K562 (cell line): ENCODE data around the gene CCDC33. TPM values are rescaled to one million over a fixed set of nuclear protein-coding genes. Genes with fewer than 3 reads are reported as not detected.

Experiments
- ATAC-seq: fragments of 200-7000 bp; cut with Tn5 transposase; 3 replicates; pipeline ENCODE4 v1.9.1; 2020; ENCODE audit warnings: moderate library complexity
- BruUV-seq: library from RNA; stranded (reverse); fragments of 400-500 nt; replicated peaks from 2 replicates; lab custom pipeline; 2021; lab: Mats Ljungman, UMichigan
- CTCF ChIA-PET: fragments of 300-600 bp; formaldehyde crosslinking; extraction: SDS; loops from one replicate; lab custom pipeline; 2021; ENCODE audit warnings: low intra/inter-chr PET ratio; lab: Yijun Ruan, JAX
- POLR2A ChIA-PET: fragments of 300-600, 350-650 bp; sonication (Branson Sonifier 250); formaldehyde crosslinking; extraction: SDS; loops from one replicate; lab custom pipeline; 2021; ENCODE audit warnings: antibody characterized with exemption, inconsistent platforms; lab: Yijun Ruan, JAX
- DNase-seq, 4 experiments: peaks; one replicate each; pipeline versions ENCODE4 v3.0.0 to v3.0.0-alpha.2; 2011 to 2018; ENCODE audit warnings: low spot score in 3 of 4, mixed read lengths in 3 of 4; ENCODE audit errors: extremely low read depth in 1 of 4
- FAIRE-seq: peaks from 2 replicates; lab custom pipeline; 2011; peaks lifted over from hg19 to GRCh38; lab: Jason Lieb, UNC
- H2AFZ ChIP-seq: 2 replicates; pipeline ENCODE4 v1.6.0; 2011; ENCODE audit warnings: low read depth, low read length, control low read depth, inconsistent platforms
- H3K27ac ChIP-seq: fragments of 200-600 bp; 3 replicates; pipeline ENCODE4 v1.8.0; 2011; ENCODE audit warnings: low read depth, mild to moderate bottlenecking, control low read depth, inconsistent platforms, low read length, moderate library complexity, mixed read lengths; ENCODE audit errors: extremely low read depth
- H3K27me3 ChIP-seq, 2 experiments: fragments of 300-600 bp in 1 of 2; 2 replicates in 1 of 2; 3 replicates in 1 of 2; pipeline versions ENCODE4 v1.6.0 to v1.8.0; 2011; ENCODE audit warnings: inconsistent platforms in 2 of 2, low read length in 2 of 2, mild to moderate bottlenecking in 1 of 2, mixed read lengths in 1 of 2, moderate library complexity in 1 of 2; ENCODE audit not compliant: control insufficient read depth in 2 of 2, insufficient read depth in 2 of 2
- H3K36me3 ChIP-seq: fragments of 300-600 bp; 3 replicates; pipeline ENCODE4 v1.8.0; 2011; ENCODE audit warnings: mild to moderate bottlenecking, low read length, inconsistent platforms; ENCODE audit not compliant: control insufficient read depth, insufficient read depth
- H3K4me1 ChIP-seq, 2 experiments: fragments of 200-600 bp in 1 of 2; replicated peaks in 1 of 2; 2 replicates in 1 of 2; 3 replicates in 1 of 2; pipeline versions ENCODE4 v1.5.1 to v1.8.0; 2011; ENCODE audit warnings: inconsistent platforms in 2 of 2, low read length in 2 of 2, mild to moderate bottlenecking in 1 of 2, mixed read lengths in 1 of 2, moderate library complexity in 1 of 2; ENCODE audit not compliant: control insufficient read depth in 2 of 2, insufficient read depth in 2 of 2
- H3K4me2 ChIP-seq: 2 replicates; pipeline ENCODE4 v1.6.1; 2011; ENCODE audit warnings: low read length, control low read depth, inconsistent platforms, mixed read lengths; ENCODE audit not compliant: insufficient read depth
- H3K4me3 ChIP-seq: fragments of 200-600 bp; sonication (generic), shearing (Covaris generic); 2 replicates; pipeline ENCODE4 v1.5.1; 2016; ENCODE audit warnings: control low read depth, inconsistent platforms
- H3K79me2 ChIP-seq: fragments of 200-600 bp; 3 replicates; pipeline ENCODE4 v1.8.0; 2011; ENCODE audit warnings: low read length, inconsistent platforms; ENCODE audit not compliant: control insufficient read depth, insufficient read depth
- H3K9ac ChIP-seq, 2 experiments: 2 replicates each; pipeline versions ENCODE4 v1.6.0 to v1.6.1; 2011; ENCODE audit warnings: low read depth in 2 of 2, low read length in 2 of 2, control low read depth in 1 of 2, inconsistent platforms in 1 of 2, mild to moderate bottlenecking in 1 of 2, mixed read lengths in 1 of 2; ENCODE audit not compliant: insufficient read depth in 1 of 2
- H3K9me1 ChIP-seq: one replicate; pipeline ENCODE4 v1.6.0; 2011; ENCODE audit warnings: inconsistent platforms, mild to moderate bottlenecking, low read length, moderate library complexity; ENCODE audit not compliant: control insufficient read depth, insufficient read depth
- H3K9me3 ChIP-seq: replicated peaks from 2 replicates; pipeline ENCODE4 v1.5.1; 2011; ENCODE audit warnings: low read depth, low read length, inconsistent platforms; ENCODE audit not compliant: control insufficient read depth, insufficient read depth
- H4K20me1 ChIP-seq: replicated peaks from 2 replicates; pipeline ENCODE4 v1.6.1; 2011; ENCODE audit warnings: low read length, inconsistent platforms, mixed read lengths; ENCODE audit not compliant: control insufficient read depth, insufficient read depth
- ARID1B ChIP-seq: fragments of 450-650 bp; IDR thresholded peaks from 2 replicates; pipeline ENCODE4 v1.6.1; 2016; ENCODE audit warnings: antibody characterized with exemption, mild to moderate bottlenecking, inconsistent platforms
- ATF2 ChIP-seq: sonication (generic); formaldehyde crosslinking; IDR thresholded peaks from 2 replicates; pipeline ENCODE4 v1.8.1; 2022; ENCODE audit warnings: missing genetic modification reagents
- BHLHE40 ChIP-seq: IDR thresholded peaks from 2 replicates; pipeline ENCODE4 v1.6.1; 2011; ENCODE audit warnings: low read length, improper control_type of control experiment
- CBX5 ChIP-seq: IDR thresholded peaks from 2 replicates; pipeline ENCODE4 v1.6.1; 2014; ENCODE audit warnings: low read depth, borderline replicate concordance
- DEAF1 ChIP-seq: fragments of 450-650 bp; formaldehyde crosslinking; IDR thresholded peaks from 2 replicates; pipeline ENCODE4 v1.4.0; 2020; ENCODE audit warnings: mild to moderate bottlenecking, moderate library complexity
- DLX4 ChIP-seq: fragments of 250-450 bp; sonication (Bioruptor Pico); IDR thresholded peaks from 2 replicates; pipeline ENCODE4 v1.6.1; 2021; ENCODE audit warnings: mild to moderate bottlenecking
- MEIS2 ChIP-seq: fragments of 450-650 bp; IDR thresholded peaks from 2 replicates; pipeline ENCODE4 v1.6.1; 2014; ENCODE audit warnings: mild to moderate bottlenecking; ENCODE audit not compliant: partially characterized antibody
- MTA1 ChIP-seq: fragments of 450-650 bp; IDR thresholded peaks from 2 replicates; pipeline ENCODE4 v1.6.1; 2017; ENCODE audit warnings: borderline replicate concordance
- MXD1 ChIP-seq: fragments of 250-450 bp; sonication (Bioruptor Pico); IDR thresholded peaks from 2 replicates; pipeline ENCODE4 v1.8.0; 2021; ENCODE audit warnings: borderline replicate concordance, mild to moderate bottlenecking, moderate library complexity; ENCODE audit not compliant: poor library complexity, severe bottlenecking
- PHTF2 ChIP-seq: fragments of 250-450 bp; sonication (Bioruptor Pico); IDR thresholded peaks from 2 replicates; pipeline ENCODE4 v1.5.0; 2021; ENCODE audit warnings: mild to moderate bottlenecking
- TRIM24 ChIP-seq, 2 experiments: fragments of 450-650 bp; IDR thresholded peaks; 2 replicates each; pipeline ENCODE4 v1.6.1; 2016
- USF2 ChIP-seq: sonication (generic); formaldehyde crosslinking; IDR thresholded peaks from 2 replicates; pipeline ENCODE4 v1.5.0; 2020; ENCODE audit warnings: missing genetic modification reagents
- ZEB2 ChIP-seq: fragments of 450-650 bp; IDR thresholded peaks from 2 replicates; pipeline ENCODE4 v1.6.1; 2016
- ZNF551 ChIP-seq: fragments of 250-450 bp; sonication (Bioruptor Pico); IDR thresholded peaks from 2 replicates; pipeline ENCODE4 v1.5.0; 2021; ENCODE audit warnings: mild to moderate bottlenecking, moderate library complexity
- ZNF584 ChIP-seq: fragments of 200-800 bp; sonication (Bioruptor generic); IDR thresholded peaks from 2 replicates; pipeline ENCODE4 v1.6.1; 2016; ENCODE audit warnings: low read depth, mild to moderate bottlenecking, missing genetic modification characterization, missing compliant biosample characterization
- WGBS: fragments of 100-300 bp; shearing (Covaris generic); methylation state at CpG from one replicate; pipeline ENCODE4 v1.1.6; 2016; ENCODE audit warnings: low coverage, mixed read lengths; ENCODE audit not compliant: insufficient coverage; ENCODE audit errors: missing lambda C conversion rate; 5-methylcytosine and 5-hydroxymethylcytosine counted together
- in situ Hi-C: fragments of 300-500 bp; cut with MboI; formaldehyde crosslinking; loops from 4 replicates; pipeline ENCODE4 v1.15.0; 2018; ENCODE audit warnings: inconsistent platforms, mixed read lengths
- intact Hi-C: fragments of 100-400 bp; cut with micrococcal nuclease; formaldehyde crosslinking; loops from 2 replicates; pipeline ENCODE4 v1.14.2; 2022
- polyA plus RNA-seq, 8 experiments: library from polyadenylated mRNA; depleted of rRNA in 4 of 8; stranded (reverse) in 5 of 8; unstranded in 3 of 8; fragments of >200 nt; fragmentation: Nextera tagmentation in 2 of 8; fragmentation: Illumina TruSeq in 1 of 8; extraction: Ambion mirVana in 2 of 8; extraction: Trizol in 1 of 8; gene quantifications; 2 replicates each; pipeline versions ENCODE4 v1.2.1 to v1.2.3, GENCODE V29; 2011 to 2014; ENCODE audit warnings: inconsistent platforms in 1 of 8, missing spikeins in 1 of 8
- total RNA-seq, 7 experiments: library from RNA; depleted of rRNA in 6 of 7; stranded (reverse); fragments of >200 nt in 6 of 7; fragmentation: Illumina TruSeq in 2 of 7; extraction: Trizol in 2 of 7; gene quantifications; 2 replicates each; pipeline versions ENCODE4 v1.2.1 to v1.2.3, GENCODE V29; 2011 to 2021; ENCODE audit warnings: low replicate concordance in 1 of 7

CCDC33 gene
- total and polyA plus RNA-seq, 9 of the 15 experiments (the other 6 are each of a cell fraction or from before 2014, with no cell fraction given): 0.08 to 1.1 (median 0.15) TPM; not detected in 4

GRCh38 chr15:74364936-74365597, 128.9 kb downstream of the CCDC33 start:
- peaks cover 14% of the 10 kb centered on the region in 2 experiments for H3K4me1 ChIP-seq
- TF ChIP-seq USF2 (CRISPR knock-in tag) (no peak), ZEB2 (no peak), DLX4 (CRISPR knock-in tag) (no peak), ZNF584 (CRISPR knock-in tag) (no peak), TRIM24 (IDR thresholded peaks at IDR 0.05) (no peak), MTA1 (no peak), MEIS2 (no peak), ATF2 (CRISPR knock-in tag) (no peak), MXD1 (no peak), BHLHE40 (no peak), PHTF2 (CRISPR knock-in tag) (no peak), DEAF1 (CRISPR knock-in tag) (no peak), ZNF551 (no peak), ARID1B (no peak), CBX5 (no peak)

More at GRCh38 chr15:74364936-74365597, 128.9 kb downstream of the CCDC33 start:
- Histone ChIP-seq H4K20me1 (no peaks in the 10 kb centered on the region), H3K4me2 (no peak overlapping the region), H3K9me1 (no peaks in the 10 kb centered on the region), H3K9me3 (no peaks in the 10 kb centered on the region), H3K27ac (no peak overlapping the region), H3K27me3 (peaks cover 8% of the 10 kb centered on the region in 2 experiments; a peak in 1 of 5 replicates), H3K9ac (no peak overlapping the region), H3K79me2 (no peaks in the 10 kb centered on the region), H3K4me3 (no peak overlapping the region), H2AFZ (no peak overlapping the region), H3K36me3 (no peaks in the 10 kb centered on the region)
- no peak for ATAC-seq
- WGBS: 27% methylated on average over 10 of the region's 12 CpGs
- ChIA-PET CTCF (no interaction called here), POLR2A (no interaction called here)
- DNase-seq: no peak
- in situ Hi-C loops: no loop called here
- no peak for FAIRE-seq
- intact Hi-C loops: no loop called here
- no TSS peak for BruUV-seq
